Measurements from ENCODE around the gene SRBD1. TPM values are rescaled to one million over a fixed set of nuclear protein-coding genes. Genes with fewer than 3 reads are reported as not detected.

The SRBD1 gene
- total RNA-seq, 1 donor from 2014 or later: 13.8 TPM

DNA sequence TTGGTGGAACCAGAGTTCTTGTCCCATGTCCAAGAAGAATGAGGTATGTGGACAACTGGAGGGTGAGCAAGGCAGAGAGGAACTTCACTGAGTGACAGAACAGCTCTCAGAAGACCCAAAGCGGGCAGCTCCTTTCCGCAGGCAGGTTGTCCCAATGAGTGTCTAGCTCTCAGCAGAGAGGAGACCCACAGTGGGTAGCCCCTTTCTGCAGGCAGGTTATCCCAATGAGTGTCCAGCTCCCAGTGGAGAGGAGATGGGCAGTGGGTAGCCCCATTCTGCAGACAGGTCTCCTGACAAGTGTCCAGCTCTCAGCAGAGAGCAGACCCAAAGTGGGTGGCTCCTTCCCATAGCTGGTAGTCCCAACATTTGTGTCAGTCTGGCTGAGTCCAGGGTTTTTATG is 69.6 kb downstream of the SRBD1 start:
- no peaks in the 10 kb centered on the region for H3K27me3 Mint-ChIP-seq (ENCODE audit: unreplicated experiment)
- H3K4me1 Mint-ChIP-seq (ENCODE audit: unreplicated experiment): no peaks in the 10 kb centered on the region
- H3K27ac Mint-ChIP-seq (ENCODE audit: unreplicated experiment): no peak overlapping the region
- TF ChIP-seq, protein P1, sequence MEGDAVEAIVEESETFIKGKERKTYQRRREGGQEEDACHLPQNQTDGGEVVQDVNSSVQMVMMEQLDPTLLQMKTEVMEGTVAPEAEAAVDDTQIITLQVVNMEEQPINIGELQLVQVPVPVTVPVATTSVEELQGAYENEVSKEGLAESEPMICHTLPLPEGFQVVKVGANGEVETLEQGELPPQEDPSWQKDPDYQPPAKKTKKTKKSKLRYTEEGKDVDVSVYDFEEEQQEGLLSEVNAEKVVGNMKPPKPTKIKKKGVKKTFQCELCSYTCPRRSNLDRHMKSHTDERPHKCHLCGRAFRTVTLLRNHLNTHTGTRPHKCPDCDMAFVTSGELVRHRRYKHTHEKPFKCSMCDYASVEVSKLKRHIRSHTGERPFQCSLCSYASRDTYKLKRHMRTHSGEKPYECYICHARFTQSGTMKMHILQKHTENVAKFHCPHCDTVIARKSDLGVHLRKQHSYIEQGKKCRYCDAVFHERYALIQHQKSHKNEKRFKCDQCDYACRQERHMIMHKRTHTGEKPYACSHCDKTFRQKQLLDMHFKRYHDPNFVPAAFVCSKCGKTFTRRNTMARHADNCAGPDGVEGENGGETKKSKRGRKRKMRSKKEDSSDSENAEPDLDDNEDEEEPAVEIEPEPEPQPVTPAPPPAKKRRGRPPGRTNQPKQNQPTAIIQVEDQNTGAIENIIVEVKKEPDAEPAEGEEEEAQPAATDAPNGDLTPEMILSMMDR (IDR thresholded peaks at IDR 0.05): no peak
- H3K36me3 Mint-ChIP-seq (ENCODE audit: unreplicated experiment): peaks cover 35% of the 10 kb centered on the region
- H3K9me3 Mint-ChIP-seq (ENCODE audit: unreplicated experiment): no peaks in the 10 kb centered on the region
- DNase-seq (ENCODE audit: extremely low spot score, unreplicated experiment): no peak
- H3K4me3 Mint-ChIP-seq (ENCODE audit: unreplicated experiment): no peak overlapping the region

DNA sequence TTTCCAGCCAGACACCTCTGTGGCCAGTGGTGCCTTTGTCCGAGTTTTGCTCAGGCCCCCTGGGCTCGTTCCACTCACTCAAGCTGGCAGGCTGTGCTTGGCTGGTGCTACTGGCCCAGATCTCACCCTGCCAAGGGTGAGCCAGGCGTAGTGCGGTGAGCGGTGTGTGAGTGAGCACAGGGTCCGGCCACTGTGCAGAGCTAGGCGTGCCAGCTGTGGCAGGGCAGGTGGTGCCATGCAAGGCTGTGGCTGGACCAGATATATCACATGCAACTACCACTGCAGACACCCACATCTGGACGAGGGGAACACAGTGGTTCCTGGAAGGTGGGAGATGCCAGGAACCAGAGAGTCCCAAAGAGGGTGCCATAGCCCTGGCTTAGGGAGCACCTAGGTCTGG is 70.1 kb downstream of the SRBD1 start:
- Mint-ChIP-seq H3K27me3 (ENCODE audit: unreplicated experiment) (no peaks in the 10 kb centered on the region), H3K4me1 (ENCODE audit: unreplicated experiment) (no peaks in the 10 kb centered on the region), H3K27ac (ENCODE audit: unreplicated experiment) (no peak overlapping the region), H3K4me3 (ENCODE audit: unreplicated experiment) (no peak overlapping the region), H3K36me3 (ENCODE audit: unreplicated experiment) (peaks cover 35% of the 10 kb centered on the region), H3K9me3 (ENCODE audit: unreplicated experiment) (no peaks in the 10 kb centered on the region)
- no peak for DNase-seq (ENCODE audit: extremely low spot score, unreplicated experiment)
- TF ChIP-seq, protein P1 (IDR thresholded peaks at IDR 0.05): no peak

DNA sequence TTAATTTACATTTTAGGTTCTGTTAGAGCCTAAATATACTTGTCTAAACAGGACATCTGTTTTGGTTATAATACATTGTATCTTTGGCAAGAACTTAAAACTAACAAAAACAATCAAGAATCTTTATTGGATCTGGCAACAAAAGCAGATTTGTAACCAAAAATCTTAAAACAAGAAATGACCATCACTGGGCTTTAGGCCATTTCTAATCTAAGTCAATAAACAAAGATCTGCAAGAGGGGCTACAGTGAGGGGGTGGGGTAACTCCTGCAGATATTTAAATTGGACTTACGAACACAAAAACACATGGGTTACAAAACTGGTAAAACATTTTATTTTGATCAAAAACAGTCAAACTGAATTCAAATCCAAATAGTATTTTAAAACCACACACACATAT is 77.3 kb downstream of the SRBD1 start:
- Mint-ChIP-seq H3K36me3 (ENCODE audit: unreplicated experiment) (peaks cover 26% of the 10 kb centered on the region), H3K4me3 (ENCODE audit: unreplicated experiment) (no peak overlapping the region), H3K9me3 (ENCODE audit: unreplicated experiment) (no peaks in the 10 kb centered on the region), H3K4me1 (ENCODE audit: unreplicated experiment) (peaks cover 1% of the 10 kb centered on the region), H3K27ac (ENCODE audit: unreplicated experiment) (no peak overlapping the region), H3K27me3 (ENCODE audit: unreplicated experiment) (no peaks in the 10 kb centered on the region)
- no peak for DNase-seq (ENCODE audit: extremely low spot score, unreplicated experiment)
- TF ChIP-seq, protein P1 (IDR thresholded peaks at IDR 0.05): no peak

DNA sequence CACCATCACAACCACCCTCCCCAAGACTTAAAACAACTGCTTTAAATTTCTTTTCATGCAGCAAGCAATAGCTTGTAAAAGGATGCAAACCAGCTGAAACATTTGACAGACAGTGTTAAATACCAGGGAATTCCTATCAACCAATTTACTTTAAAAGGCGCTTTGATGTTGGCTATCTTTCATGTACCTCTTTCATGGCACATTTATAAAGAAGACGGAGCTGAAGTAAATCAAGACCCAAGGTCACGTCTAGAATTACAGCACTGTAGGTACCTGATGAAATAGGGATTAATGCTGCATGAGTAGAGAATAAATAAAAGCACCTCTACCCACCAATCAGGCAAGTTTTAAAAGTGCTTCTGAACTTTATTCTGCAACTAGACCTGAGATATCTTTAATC is 78.9 kb downstream of the SRBD1 start:
- Mint-ChIP-seq H3K4me3 (ENCODE audit: unreplicated experiment) (no peak overlapping the region), H3K27me3 (ENCODE audit: unreplicated experiment) (no peaks in the 10 kb centered on the region), H3K27ac (ENCODE audit: unreplicated experiment) (no peak overlapping the region), H3K4me1 (ENCODE audit: unreplicated experiment) (peaks cover 1% of the 10 kb centered on the region), H3K9me3 (ENCODE audit: unreplicated experiment) (no peaks in the 10 kb centered on the region), H3K36me3 (ENCODE audit: unreplicated experiment) (peaks cover 17% of the 10 kb centered on the region)
- no peak for DNase-seq (ENCODE audit: extremely low spot score, unreplicated experiment)
- TF ChIP-seq, protein P1 (IDR thresholded peaks at IDR 0.05): no peak

DNA sequence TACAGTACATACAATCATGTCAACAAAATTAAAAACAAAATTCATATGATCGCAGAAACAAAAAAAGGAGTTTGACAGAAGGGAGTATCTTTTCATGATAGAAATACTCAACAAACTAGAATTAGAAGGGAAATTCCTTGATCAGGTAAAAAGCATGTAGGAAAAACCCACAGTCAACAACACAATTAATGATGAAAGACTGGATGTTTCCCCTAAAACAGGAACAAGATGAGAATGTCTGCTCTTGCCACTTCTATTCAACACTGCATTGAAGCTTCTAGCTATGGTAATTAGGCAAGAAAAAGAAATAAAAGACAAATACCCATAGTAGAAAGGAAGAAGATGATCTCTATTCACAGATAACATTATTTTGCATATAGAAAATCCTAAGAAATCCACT is 87.1 kb downstream of the SRBD1 start:
- H3K9me3 Mint-ChIP-seq (ENCODE audit: unreplicated experiment): peaks cover 5% of the 10 kb centered on the region
- peaks cover 20% of the 10 kb centered on the region for H3K36me3 Mint-ChIP-seq (ENCODE audit: unreplicated experiment)
- TF ChIP-seq, protein P1 (IDR thresholded peaks at IDR 0.05): no peak

More for the DNA sequence above, 87.1 kb downstream of the SRBD1 start:
- no peaks in the 10 kb centered on the region for H3K4me1 Mint-ChIP-seq (ENCODE audit: unreplicated experiment)
- H3K27ac Mint-ChIP-seq (ENCODE audit: unreplicated experiment): no peak overlapping the region
- H3K4me3 Mint-ChIP-seq (ENCODE audit: unreplicated experiment): no peak overlapping the region
- H3K27me3 Mint-ChIP-seq (ENCODE audit: unreplicated experiment): no peaks in the 10 kb centered on the region
- no peak for DNase-seq (ENCODE audit: extremely low spot score, unreplicated experiment)

All from osteocyte (in vitro differentiated cells).